GM18858 (cell line): ENCODE data around the gene NT5DC4.
"Not testable (repeated sequence)": the region's sequence is repeated elsewhere in the genome, so short reads cannot be mapped to it uniquely, and the experiment has no call there.

ENCODE experiments used
- ATAC-seq: cut with Tn5 transposase; IDR thresholded peaks from one replicate; pipeline ENCODE4 v1.9.1; 2021; ENCODE audit not compliant: unreplicated experiment

Gene NT5DC4

GRCh38 chr2:112699984-112700667, 20.7 kb upstream of the NT5DC4 start:
- ATAC-seq = no peak

- ATAC-seq = no peak
Measured at GRCh38 chr2:112701052-112701451, 19.8 kb upstream of the NT5DC4 start.

- ATAC-seq = no peak
Measured at GRCh38 chr2:112703684-112704083, 17.1 kb upstream of the NT5DC4 start.

GRCh38 chr2:112705575-112705974, 15.2 kb upstream of the NT5DC4 start:
- ATAC-seq = no peak

- ATAC-seq = no peak
Measured at GRCh38 chr2:112706170-112706664, 14.6 kb upstream of the NT5DC4 start.

GRCh38 chr2:112706947-112707346, 13.9 kb upstream of the NT5DC4 start:
- not testable (repeated sequence) for ATAC-seq

GRCh38 chr2:112708968-112709367, 11.9 kb upstream of the NT5DC4 start:
- ATAC-seq = no peak

GRCh38 chr2:112709703-112710102, 11.1 kb upstream of the NT5DC4 start:
- no peak for ATAC-seq

- ATAC-seq = no peak
Measured at GRCh38 chr2:112710956-112711750, 9.7 kb upstream of the NT5DC4 start.

GRCh38 chr2:112712465-112712864, 8.4 kb upstream of the NT5DC4 start:
- no peak for ATAC-seq

- no peak for ATAC-seq
Measured at GRCh38 chr2:112712903-112713584, 7.8 kb upstream of the NT5DC4 start.

- ATAC-seq = no peak
Measured at GRCh38 chr2:112713585-112713925, 7.3 kb upstream of the NT5DC4 start.

GRCh38 chr2:112713926-112714325, 6.9 kb upstream of the NT5DC4 start:
- no peak for ATAC-seq

- no peak for ATAC-seq
Measured at GRCh38 chr2:112714331-112714730, 6.5 kb upstream of the NT5DC4 start.

GRCh38 chr2:112714836-112715631, 5.8 kb upstream of the NT5DC4 start:
- ATAC-seq = no peak

- ATAC-seq = not testable (repeated sequence)
Measured at GRCh38 chr2:112716094-112716493, 4.7 kb upstream of the NT5DC4 start.

- not testable (repeated sequence) for ATAC-seq
Measured at GRCh38 chr2:112716826-112717352, 3.9 kb upstream of the NT5DC4 start.

GRCh38 chr2:112718863-112719370, 1.9 kb upstream of the NT5DC4 start:
- no peak for ATAC-seq

- ATAC-seq = no peak
Measured at GRCh38 chr2:112721819-112722522, 1.2 kb downstream of the NT5DC4 start.
